Endothelial cell of umbilical vein (primary cell): Measurements from ENCODE around the gene TMEM186. TPM values are rescaled to one million over a fixed set of nuclear protein-coding genes. Genes with fewer than 3 reads are reported as not detected.

Source experiments
- BruUV-seq: library from RNA; stranded (reverse); fragments of 400-500 nt; replicated peaks from 2 replicates; lab custom pipeline; 2021; lab: Mats Ljungman, UMichigan
- CTCF ChIA-PET: fragments of 300-600, 350-600 bp; sonication (Branson Sonifier 250); formaldehyde crosslinking; loops from one replicate; lab custom pipeline; 2021; ENCODE audit warnings: antibody characterized with exemption, inconsistent platforms; lab: Charles Lee
- POLR2A ChIA-PET: fragments of 300-600, 350-600 bp; sonication (Branson Sonifier 250); formaldehyde crosslinking; loops from one replicate; lab custom pipeline; 2021; ENCODE audit warnings: antibody characterized with exemption, inconsistent platforms; lab: Charles Lee
- DNase-seq: peaks from one replicate; pipeline ENCODE4 v3.0.0-alpha.2; 2011; ENCODE audit warnings: low read depth, low spot score
- FAIRE-seq: peaks from 2 replicates; lab custom pipeline; 2011; peaks lifted over from hg19 to GRCh38; lab: Jason Lieb, UNC
- H2AFZ ChIP-seq: 2 replicates; pipeline ENCODE4 v1.6.0; 2012; ENCODE audit warnings: low read depth, low read length, control low read depth, inconsistent platforms
- H3K27ac ChIP-seq: 2 replicates; pipeline ENCODE4 v1.5.1; 2011; ENCODE audit warnings: low read depth, mild to moderate bottlenecking, control low read depth, low read length, moderate library complexity; ENCODE audit not compliant: insufficient read depth
- H3K27me3 ChIP-seq, 2 experiments: 2 replicates each; pipeline versions ENCODE4 v1.6.0 to v1.6.1; 2011; ENCODE audit warnings: low read length in 2 of 2, mixed read lengths in 1 of 2; ENCODE audit not compliant: control insufficient read depth in 2 of 2, insufficient read depth in 2 of 2
- H3K36me3 ChIP-seq, 2 experiments: 2 replicates in 1 of 2; 3 replicates in 1 of 2; pipeline ENCODE4 v1.5.1; 2011; ENCODE audit warnings: low read length in 2 of 2, mild to moderate bottlenecking in 1 of 2, moderate library complexity in 1 of 2; ENCODE audit not compliant: control insufficient read depth in 2 of 2, insufficient read depth in 2 of 2; ENCODE audit errors: extremely low read depth in 1 of 2
- H3K4me1 ChIP-seq: 3 replicates; pipeline ENCODE4 v1.5.1; 2011; ENCODE audit warnings: mild to moderate bottlenecking, low read length; ENCODE audit not compliant: control insufficient read depth, insufficient read depth; ENCODE audit errors: extremely low read depth
- H3K4me2 ChIP-seq: 2 replicates; pipeline ENCODE4 v1.6.1; 2011; ENCODE audit warnings: low read length, control low read depth, mixed read lengths; ENCODE audit not compliant: insufficient read depth
- H3K4me3 ChIP-seq, 3 experiments: fragments of 200-600 bp in 1 of 3; sonication (generic), shearing (Covaris generic) in 1 of 3; replicated peaks in 1 of 3; 2 replicates each; pipeline ENCODE4 v1.5.1; 2011 to 2016; ENCODE audit warnings: control low read depth in 3 of 3, low read length in 3 of 3, mild to moderate bottlenecking in 2 of 3, inconsistent platforms in 1 of 3, low read depth in 1 of 3, moderate library complexity in 1 of 3; ENCODE audit not compliant: insufficient read depth in 1 of 3
- H3K79me2 ChIP-seq: 2 replicates; pipeline ENCODE4 v1.6.0; 2012; ENCODE audit warnings: low read length, inconsistent platforms; ENCODE audit not compliant: control insufficient read depth, insufficient read depth
- H3K9ac ChIP-seq: replicated peaks from 2 replicates; pipeline ENCODE3; 2011; ENCODE audit warnings: low read length, control low read depth; ENCODE audit not compliant: insufficient read depth; ENCODE audit errors: extremely low read depth
- H3K9me1 ChIP-seq: replicated peaks from 3 replicates; pipeline ENCODE4 v1.6.0; 2011; ENCODE audit warnings: mild to moderate bottlenecking, low read length; ENCODE audit not compliant: control insufficient read depth, insufficient read depth; ENCODE audit errors: extremely low read depth
- H3K9me3 ChIP-seq: replicated peaks from 2 replicates; pipeline ENCODE4 v1.5.1; 2012; ENCODE audit warnings: low read length, inconsistent platforms; ENCODE audit not compliant: control insufficient read depth, insufficient read depth
- H4K20me1 ChIP-seq: replicated peaks from 2 replicates; pipeline ENCODE3; 2011; ENCODE audit warnings: mild to moderate bottlenecking, low read length; ENCODE audit not compliant: control insufficient read depth, insufficient read depth; ENCODE audit errors: extremely low read depth
- CTCF ChIP-seq, 2 donors: IDR thresholded peaks; 1 replicate in 1 of 2; 2 replicates in 1 of 2; pipeline ENCODE4 v1.5.1; 2011; ENCODE audit warnings: low read length in 2 of 2, mild to moderate bottlenecking in 2 of 2, moderate library complexity in 2 of 2, control low read depth in 1 of 2, inconsistent platforms in 1 of 2, low read depth in 1 of 2; ENCODE audit not compliant: insufficient read depth in 1 of 2; ENCODE audit errors: extremely low read depth in 1 of 2
- EZH2 ChIP-seq: IDR thresholded peaks from 2 replicates; pipeline ENCODE4 v1.6.1; 2012; ENCODE audit warnings: borderline replicate concordance, low read depth, mild to moderate bottlenecking, moderate library complexity, low read length, inconsistent platforms; ENCODE audit not compliant: severe bottlenecking
- FOS ChIP-seq: IDR thresholded peaks from 2 replicates; pipeline ENCODE4 v1.6.1; 2011; ENCODE audit warnings: mild to moderate bottlenecking, low read length, moderate library complexity, borderline replicate concordance; ENCODE audit not compliant: insufficient read depth
- GATA2 ChIP-seq: IDR thresholded peaks from 2 replicates; pipeline ENCODE4 v1.7.0; 2011; ENCODE audit warnings: low read depth, mild to moderate bottlenecking, moderate library complexity, mixed read lengths, low read length; ENCODE audit not compliant: insufficient read length, insufficient read depth
- JUN ChIP-seq: IDR thresholded peaks from 2 replicates; pipeline ENCODE4 v1.6.1; 2011; ENCODE audit warnings: borderline replicate concordance, low read depth; ENCODE audit not compliant: insufficient read length, insufficient read depth
- MYC ChIP-seq: IDR thresholded peaks from one replicate; pipeline ENCODE4 v1.6.1; 2011; ENCODE audit warnings: mild to moderate bottlenecking, low read depth, low read length
- POLR2A ChIP-seq: IDR thresholded peaks from 2 replicates; pipeline ENCODE4 v1.6.1; 2012; ENCODE audit warnings: low read depth, mild to moderate bottlenecking, control low read depth, low read length
- POLR2AphosphoS5 ChIP-seq: IDR thresholded peaks from 2 replicates; pipeline ENCODE4 v1.6.1; 2012; ENCODE audit warnings: low read depth, mild to moderate bottlenecking, control low read depth, low read length, moderate library complexity; ENCODE audit not compliant: insufficient read depth
- dilution Hi-C: fragments of 300-500 bp; cut with MboI; formaldehyde crosslinking; loops from one replicate; pipeline ENCODE4 v1.15.0; 2019; ENCODE audit warnings: low sequenced_read_pairs; ENCODE audit not compliant: extremely low pct_ligation_motif_present
- intact Hi-C: fragments of 100-400 bp; cut with micrococcal nuclease; formaldehyde crosslinking; loops from one replicate; pipeline ENCODE4 v1.10.0; 2022
- polyA plus RNA-seq, 4 experiments: library from polyadenylated mRNA; depleted of rRNA in 3 of 4; stranded (reverse) in 3 of 4; unstranded in 1 of 4; fragments of >200 nt; gene quantifications; 2 replicates each; pipeline versions ENCODE4 v1.2.1 to v1.2.3, GENCODE V29; 2011 to 2012; ENCODE audit warnings: missing spikeins in 1 of 4
- total RNA-seq: library from RNA; stranded (reverse); gene quantifications from 2 replicates; pipeline ENCODE4 v1.2.3, GENCODE V29; 2021
- TF ChIP-seq, protein P1 (sequence below): IDR thresholded peaks from 2 replicates; pipeline ENCODE4 v1.6.1; 2011; ENCODE audit not compliant: insufficient read depth, insufficient read length

Gene TMEM186
- total and polyA plus RNA-seq, 2 donors (not counting 3 experiments of a cell fraction or from before 2014, with no cell fraction given), result 8.0 to 9.6 TPM

GRCh38 chr16:8756755-8757154 lies 40.7 kb downstream of the TMEM186 start:
- no peaks in the 10 kb centered on the region for H3K36me3 ChIP-seq
- intact Hi-C loops, result no loop called here
- FAIRE-seq (no peak), DNase-seq (no peak)
- H3K4me2 ChIP-seq, result no peak overlapping the region
- TF ChIP-seq, protein P1, sequence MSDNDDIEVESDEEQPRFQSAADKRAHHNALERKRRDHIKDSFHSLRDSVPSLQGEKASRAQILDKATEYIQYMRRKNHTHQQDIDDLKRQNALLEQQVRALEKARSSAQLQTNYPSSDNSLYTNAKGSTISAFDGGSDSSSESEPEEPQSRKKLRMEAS, result no peak
- TF ChIP-seq GATA2 (no peak), EZH2 (no peak), POLR2AphosphoS5 (no peak), CTCF (IDR thresholded peaks at IDR 0.05; ENCODE audit: extremely low read depth in 1 of 2, insufficient read depth in 1 of 2, low read depth in 1 of 2, low read length in 2 of 2) (no peak), JUN (no peak), FOS (no peak), POLR2A (no peak), MYC (no peak)
- H3K79me2 ChIP-seq, result no peaks in the 10 kb centered on the region
- H3K9me1 ChIP-seq, result no peaks in the 10 kb centered on the region
- no peak overlapping the region for H3K9ac ChIP-seq
- no peak overlapping the region for H3K27ac ChIP-seq
- H4K20me1 ChIP-seq, result no peaks in the 10 kb centered on the region
- dilution Hi-C loops, result no loop called here
- H3K9me3 ChIP-seq, result no peaks in the 10 kb centered on the region
- H3K27me3 ChIP-seq, result no peaks in the 10 kb centered on the region
- no peaks in the 10 kb centered on the region for H3K4me1 ChIP-seq
- H3K4me3 ChIP-seq, result no peak overlapping the region
- ChIA-PET POLR2A (no interaction called here), CTCF (no interaction called here)
- H2AFZ ChIP-seq, result no peak overlapping the region
- no TSS peak for BruUV-seq
